Mammary epithelial cell (primary cell): ENCODE measurements around the gene PNPT1.

ENCODE experiments used
- EZH2 ChIP-seq: IDR thresholded peaks from 2 replicates; pipeline ENCODE4 v1.6.1; 2012; ENCODE audit warnings: low read length, inconsistent platforms, borderline replicate concordance
- TF ChIP-seq, protein P1 (sequence below), 2 donors: IDR thresholded peaks in 1 of 2; conservative IDR thresholded peaks in 1 of 2; 2 replicates each; pipeline ENCODE4 v1.5.1; 2011 to 2012; ENCODE audit warnings: inconsistent platforms in 2 of 2, low read length in 2 of 2, mild to moderate bottlenecking in 2 of 2, control low read depth in 1 of 2, low read depth in 1 of 2; ENCODE audit not compliant: insufficient read depth in 1 of 2; ENCODE audit errors: extremely low read depth in 1 of 2

- TF ChIP-seq, protein P1, sequence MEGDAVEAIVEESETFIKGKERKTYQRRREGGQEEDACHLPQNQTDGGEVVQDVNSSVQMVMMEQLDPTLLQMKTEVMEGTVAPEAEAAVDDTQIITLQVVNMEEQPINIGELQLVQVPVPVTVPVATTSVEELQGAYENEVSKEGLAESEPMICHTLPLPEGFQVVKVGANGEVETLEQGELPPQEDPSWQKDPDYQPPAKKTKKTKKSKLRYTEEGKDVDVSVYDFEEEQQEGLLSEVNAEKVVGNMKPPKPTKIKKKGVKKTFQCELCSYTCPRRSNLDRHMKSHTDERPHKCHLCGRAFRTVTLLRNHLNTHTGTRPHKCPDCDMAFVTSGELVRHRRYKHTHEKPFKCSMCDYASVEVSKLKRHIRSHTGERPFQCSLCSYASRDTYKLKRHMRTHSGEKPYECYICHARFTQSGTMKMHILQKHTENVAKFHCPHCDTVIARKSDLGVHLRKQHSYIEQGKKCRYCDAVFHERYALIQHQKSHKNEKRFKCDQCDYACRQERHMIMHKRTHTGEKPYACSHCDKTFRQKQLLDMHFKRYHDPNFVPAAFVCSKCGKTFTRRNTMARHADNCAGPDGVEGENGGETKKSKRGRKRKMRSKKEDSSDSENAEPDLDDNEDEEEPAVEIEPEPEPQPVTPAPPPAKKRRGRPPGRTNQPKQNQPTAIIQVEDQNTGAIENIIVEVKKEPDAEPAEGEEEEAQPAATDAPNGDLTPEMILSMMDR (conservative IDR thresholded peaks at IDR 0.05 in 1 of 2, IDR thresholded peaks at IDR 0.05 in 1 of 2; ENCODE audit: extremely low read depth in 1 of 2, insufficient read depth in 1 of 2, low read depth in 1 of 2, low read length in 2 of 2), result no peak
- TF ChIP-seq EZH2, result no peak
Observed at GRCh38 chr2:55592130-55592529, 101.5 kb downstream of the PNPT1 start.
